Tibial nerve (tissue), 4 donors: Measurements from ENCODE around the gene ST8SIA6. TPM values are rescaled to one million over a fixed set of nuclear protein-coding genes. Genes with fewer than 3 reads are reported as not detected.

Source experiments
- DNase-seq, 2 donors: peaks; one replicate each; pipeline ENCODE4 v3.0.0-alpha.2; 2019; ENCODE audit warnings: low spot score in 2 of 2
- H3K27ac ChIP-seq, 4 donors: fragments of 200-600 bp; sonication (generic) in 3 of 4; one replicate each; pipeline ENCODE4 v1.5.1; 2017 to 2019; ENCODE audit warnings: mild to moderate bottlenecking in 1 of 4
- H3K27me3 ChIP-seq, 2 donors: fragments of 200-600 bp; sonication (generic) in 1 of 2; one replicate each; pipeline versions ENCODE4 v1.5.1 to v1.6.0; 2017 to 2019
- H3K36me3 ChIP-seq, 3 donors: fragments of 200-600 bp; sonication (generic); one replicate each; pipeline ENCODE4 v1.5.1; 2018 to 2019
- H3K4me1 ChIP-seq, 4 donors: fragments of 200-600 bp; sonication (generic) in 3 of 4; one replicate each; pipeline ENCODE4 v1.5.1; 2017 to 2019
- H3K4me3 ChIP-seq, 4 donors: fragments of 200-600 bp; sonication (generic) in 3 of 4; one replicate each; pipeline ENCODE4 v1.5.1; 2017 to 2019; ENCODE audit warnings: mild to moderate bottlenecking in 1 of 4, moderate library complexity in 1 of 4
- H3K9me3 ChIP-seq, 4 donors: fragments of 200-600 bp; sonication (generic) in 3 of 4; one replicate each; pipeline ENCODE4 v1.5.1; 2017 to 2019
- EP300 ChIP-seq, 2 donors: sonication (generic); formaldehyde crosslinking; IDR thresholded peaks; one replicate each; pipeline ENCODE4 v1.6.1; 2017; ENCODE audit warnings: antibody characterized with exemption in 2 of 2, mild to moderate bottlenecking in 1 of 2
- POLR2A ChIP-seq, 2 donors: fragments of 450-650 bp; IDR thresholded peaks; one replicate each; pipeline ENCODE4 v1.6.1; 2017; ENCODE audit warnings: antibody characterized with exemption in 2 of 2, mild to moderate bottlenecking in 2 of 2, moderate library complexity in 2 of 2
- WGBS, 2 donors: methylation state at CpG; one replicate each; pipeline ENCODE4 v1.1.5; 2018; 5-methylcytosine and 5-hydroxymethylcytosine counted together
- total RNA-seq, 4 donors: library from RNA; depleted of rRNA; stranded (reverse); fragments of >200 nt; gene quantifications; one replicate each; pipeline ENCODE4 v1.1.0, GENCODE V29; 2016
- TF ChIP-seq, protein P1 (sequence below), 5 experiments: fragments of 200-600 bp in 3 of 5; fragments of 450-650 bp in 2 of 5; sonication (generic) in 3 of 5; IDR thresholded peaks; one replicate each; pipeline ENCODE4 v1.5.1; 2016 to 2019; ENCODE audit warnings: antibody characterized with exemption in 5 of 5, mild to moderate bottlenecking in 3 of 5, moderate library complexity in 2 of 5

The ST8SIA6 gene
- total RNA-seq, 4 donors from 2014 or later, result 1.9 to 4.2 (median 3.5) TPM

DNA sequence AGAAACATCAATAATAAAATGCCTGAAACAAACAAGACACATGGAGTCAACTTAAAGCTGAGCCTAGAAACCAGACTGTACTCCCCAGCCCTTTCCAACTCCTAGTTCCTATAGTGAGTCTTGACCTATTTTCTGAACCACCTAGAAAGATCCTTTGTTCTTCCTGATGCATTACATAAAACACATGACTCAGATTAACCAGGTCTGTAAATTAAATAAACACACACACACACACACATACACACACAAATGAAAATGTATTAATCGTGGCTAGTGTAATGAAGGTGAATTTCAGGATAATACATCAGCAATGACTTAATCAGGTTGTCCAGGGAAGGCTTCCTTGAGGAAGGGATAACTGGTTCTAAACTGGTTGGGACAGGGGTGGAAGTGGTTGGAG lies 104.7 kb downstream of the ST8SIA6 start:
- Histone ChIP-seq H3K4me1 (peaks cover 0 to 12% (median 0%) of the 10 kb centered on the region in 4 donors), H3K36me3 (no peaks in the 10 kb centered on the region), H3K4me3 (no peak overlapping the region), H3K27me3 (no peaks in the 10 kb centered on the region), H3K27ac (no peak overlapping the region), H3K9me3 (no peaks in the 10 kb centered on the region)
- no peak for DNase-seq
- 68 to 79% methylated on average over 1 of the region's 1 CpG for WGBS, 2 donors
- TF ChIP-seq, protein P1, sequence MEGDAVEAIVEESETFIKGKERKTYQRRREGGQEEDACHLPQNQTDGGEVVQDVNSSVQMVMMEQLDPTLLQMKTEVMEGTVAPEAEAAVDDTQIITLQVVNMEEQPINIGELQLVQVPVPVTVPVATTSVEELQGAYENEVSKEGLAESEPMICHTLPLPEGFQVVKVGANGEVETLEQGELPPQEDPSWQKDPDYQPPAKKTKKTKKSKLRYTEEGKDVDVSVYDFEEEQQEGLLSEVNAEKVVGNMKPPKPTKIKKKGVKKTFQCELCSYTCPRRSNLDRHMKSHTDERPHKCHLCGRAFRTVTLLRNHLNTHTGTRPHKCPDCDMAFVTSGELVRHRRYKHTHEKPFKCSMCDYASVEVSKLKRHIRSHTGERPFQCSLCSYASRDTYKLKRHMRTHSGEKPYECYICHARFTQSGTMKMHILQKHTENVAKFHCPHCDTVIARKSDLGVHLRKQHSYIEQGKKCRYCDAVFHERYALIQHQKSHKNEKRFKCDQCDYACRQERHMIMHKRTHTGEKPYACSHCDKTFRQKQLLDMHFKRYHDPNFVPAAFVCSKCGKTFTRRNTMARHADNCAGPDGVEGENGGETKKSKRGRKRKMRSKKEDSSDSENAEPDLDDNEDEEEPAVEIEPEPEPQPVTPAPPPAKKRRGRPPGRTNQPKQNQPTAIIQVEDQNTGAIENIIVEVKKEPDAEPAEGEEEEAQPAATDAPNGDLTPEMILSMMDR (IDR thresholded peaks at IDR 0.05), result no peak
- TF ChIP-seq EP300 (IDR thresholded peaks at IDR 0.05), result no peak
- no peak for TF ChIP-seq POLR2A (IDR thresholded peaks at IDR 0.05)

DNA sequence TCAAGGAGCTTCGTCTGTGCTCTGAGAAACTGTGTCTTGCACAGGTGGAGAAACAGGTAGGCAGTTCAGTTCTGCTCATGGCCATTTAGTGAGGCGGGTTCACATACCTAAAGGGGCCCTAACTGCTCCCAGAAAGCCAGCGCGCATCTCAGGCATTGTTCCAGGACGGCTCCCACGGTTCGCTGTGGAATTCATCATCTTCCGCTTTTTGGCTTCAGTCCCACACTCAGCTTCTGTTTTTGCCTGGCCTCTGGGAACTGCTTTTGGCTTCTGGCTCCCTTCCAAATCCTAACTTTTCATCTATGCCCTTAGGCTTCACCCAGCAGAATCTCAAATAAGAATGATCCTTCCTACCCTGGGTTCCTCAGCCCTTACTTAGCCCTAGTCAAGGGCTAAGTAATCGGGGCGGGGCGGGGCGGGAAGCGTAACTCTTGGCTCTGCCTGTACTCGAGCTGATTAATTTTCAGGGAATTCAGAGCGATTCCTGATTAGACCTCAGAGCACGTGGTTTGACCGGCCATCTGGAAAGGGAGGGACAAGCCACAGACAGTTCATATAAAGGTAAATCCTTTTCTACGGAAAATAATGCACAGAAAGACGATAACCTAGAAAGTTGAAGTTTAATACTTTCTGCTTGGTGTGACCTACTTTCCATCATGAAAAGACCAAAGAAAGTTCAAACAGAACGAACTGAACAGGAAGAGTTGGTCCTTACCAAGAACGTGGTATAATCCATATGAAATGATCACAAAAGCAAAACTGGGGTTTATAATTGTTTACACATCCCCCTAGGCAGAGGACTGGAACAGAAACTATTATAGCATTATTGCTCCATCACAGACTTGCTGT lies 105.7 kb downstream of the ST8SIA6 start:
- Histone ChIP-seq H3K4me1 (peaks cover 0 to 12% (median 0%) of the 10 kb centered on the region in 4 donors), H3K9me3 (no peaks in the 10 kb centered on the region), H3K27me3 (no peaks in the 10 kb centered on the region), H3K4me3 (peak overlapping the region in 3 of 4 donors; percentile 10 to 26 (median 15)), H3K36me3 (no peaks in the 10 kb centered on the region), H3K27ac (peak overlapping the region in 3 of 4 donors; percentile 5 to 36 (median 17))
- WGBS, 2 donors, result 19 to 22% methylated on average over 21 of the region's 21 CpGs
- DNase-seq, result peak; percentile 10 to 28
- TF ChIP-seq EP300 (IDR thresholded peaks at IDR 0.05), result peak in 1 of 2 donors; percentile 24
- TF ChIP-seq, protein P1 (IDR thresholded peaks at IDR 0.05), result no peak

GRCh38 chr10:17348011-17348500 lies 106.3 kb downstream of the ST8SIA6 start:
- Histone ChIP-seq H3K36me3 (no peaks in the 10 kb centered on the region), H3K4me1 (peaks cover 0 to 12% (median 0%) of the 10 kb centered on the region in 4 donors), H3K27ac (peak overlapping the region in 2 of 4 donors; percentile 17 to 36), H3K27me3 (no peaks in the 10 kb centered on the region), H3K4me3 (peak overlapping the region in 1 of 4 donors; percentile 10), H3K9me3 (no peaks in the 10 kb centered on the region)
- no peak for DNase-seq
- TF ChIP-seq, protein P1 (IDR thresholded peaks at IDR 0.05), result no peak
- TF ChIP-seq POLR2A (IDR thresholded peaks at IDR 0.05) (no peak), EP300 (IDR thresholded peaks at IDR 0.05) (no peak)
- 30 to 46% methylated on average over 4 of the region's 4 CpGs for WGBS, 2 donors

DNA sequence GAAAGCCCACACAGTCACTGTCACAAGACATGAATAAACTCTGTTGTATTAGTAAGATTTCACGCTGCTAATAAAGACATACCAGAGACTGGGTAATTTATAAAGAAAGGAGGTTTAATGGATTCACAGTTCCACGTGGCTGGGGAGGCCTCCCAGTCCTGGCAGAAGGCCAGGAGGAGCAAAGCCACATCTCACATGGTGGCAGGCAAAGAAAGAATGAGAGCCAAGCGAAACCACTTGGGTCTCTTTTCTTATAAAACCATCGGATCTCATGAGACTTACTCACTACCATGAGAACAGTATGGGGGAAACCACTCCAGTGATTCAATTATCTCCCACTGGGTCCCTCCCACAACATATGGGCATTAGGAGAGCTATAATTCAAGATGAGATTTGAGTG lies 110.2 kb downstream of the ST8SIA6 start:
- TF ChIP-seq, protein P1 (IDR thresholded peaks at IDR 0.05), result no peak
- no peak for TF ChIP-seq POLR2A (IDR thresholded peaks at IDR 0.05)
- no peak for TF ChIP-seq EP300 (IDR thresholded peaks at IDR 0.05)
- H3K36me3 ChIP-seq, result no peaks in the 10 kb centered on the region
- peaks cover 0 to 16% (median 0%) of the 10 kb centered on the region in 4 donors for H3K9me3 ChIP-seq
- H3K4me3 ChIP-seq, result no peak overlapping the region
- no peaks in the 10 kb centered on the region for H3K27me3 ChIP-seq
- H3K4me1 ChIP-seq, result peaks cover 0 to 10% (median 0%) of the 10 kb centered on the region in 4 donors
- H3K27ac ChIP-seq, result no peak overlapping the region
- 61 to 70% methylated on average over 4 of the region's 4 CpGs for WGBS, 2 donors
- DNase-seq, result no peak

DNA sequence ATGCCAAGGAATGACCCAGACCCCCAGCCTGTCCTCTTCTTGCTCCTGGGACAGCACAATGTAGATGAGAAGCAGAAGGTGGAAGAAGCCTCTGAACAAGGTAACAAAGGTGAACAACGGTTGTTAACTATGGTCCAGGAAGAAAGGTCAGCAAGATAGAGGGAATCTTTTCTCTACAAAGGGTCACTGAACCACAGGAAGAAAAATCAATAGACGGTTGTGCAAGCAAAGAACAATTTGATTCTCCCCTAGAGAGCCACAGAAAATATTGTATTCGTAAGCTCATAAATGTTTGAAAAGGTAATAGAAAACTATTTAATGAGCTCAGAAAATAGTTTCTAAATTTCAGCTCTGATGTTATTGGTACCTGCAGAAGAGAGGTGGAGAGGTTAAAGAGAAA lies 111.3 kb downstream of the ST8SIA6 start:
- DNase-seq, result no peak
- Histone ChIP-seq H3K4me1 (peaks cover 0 to 2% (median 0%) of the 10 kb centered on the region in 4 donors), H3K9me3 (peaks cover 0 to 19% (median 0%) of the 10 kb centered on the region in 4 donors), H3K27ac (no peak overlapping the region), H3K27me3 (no peaks in the 10 kb centered on the region), H3K36me3 (no peaks in the 10 kb centered on the region), H3K4me3 (no peak overlapping the region)
- 44 to 60% methylated on average over 3 of the region's 3 CpGs for WGBS, 2 donors
- TF ChIP-seq, protein P1 (IDR thresholded peaks at IDR 0.05), result no peak
- TF ChIP-seq EP300 (IDR thresholded peaks at IDR 0.05), result no peak
- no peak for TF ChIP-seq POLR2A (IDR thresholded peaks at IDR 0.05)
